HL-60 (cell line): ENCODE data around the gene HOXC12.

Source experiments
- DNase-seq, 2 experiments: peaks; one replicate each; pipeline ENCODE4 v3.0.0-alpha.2; 2010 to 2020; ENCODE audit warnings: low read depth in 1 of 2, low spot score in 1 of 2
- H3K27ac ChIP-seq: fragments of 250-450 bp; sonication (Bioruptor Pico); replicated peaks from 2 replicates; pipeline ENCODE4 v1.5.1; 2020; ENCODE audit warnings: mild to moderate bottlenecking, moderate library complexity
- H3K27me3 ChIP-seq: fragments of 250-450 bp; sonication (Bioruptor Pico); 2 replicates; pipeline ENCODE4 v1.5.1; 2021; ENCODE audit warnings: mild to moderate bottlenecking, moderate library complexity; ENCODE audit not compliant: insufficient read depth, poor library complexity, severe bottlenecking
- H3K4me3 ChIP-seq: replicated peaks from 2 replicates; pipeline ENCODE4 v1.5.1; 2011; ENCODE audit warnings: mild to moderate bottlenecking, control low read depth, low read length; ENCODE audit not compliant: insufficient read depth
- CTCF ChIP-seq: IDR thresholded peaks from one replicate; pipeline ENCODE4 v1.5.1; 2011; ENCODE audit warnings: low read length, control low read depth, inconsistent platforms; ENCODE audit not compliant: insufficient read depth
- GABPA ChIP-seq: IDR thresholded peaks from 2 replicates; pipeline ENCODE4 v1.6.1; 2012; ENCODE audit warnings: low read depth
- POLR2AphosphoS5 ChIP-seq: IDR thresholded peaks from 2 replicates; pipeline ENCODE4 v1.6.1; 2012; ENCODE audit warnings: low read depth
- REST ChIP-seq: IDR thresholded peaks from 2 replicates; pipeline ENCODE4 v1.6.1; 2012; ENCODE audit warnings: low read depth; ENCODE audit not compliant: insufficient replicate concordance
- SPI1 ChIP-seq: IDR thresholded peaks from 2 replicates; pipeline ENCODE4 v1.6.1; 2012; ENCODE audit warnings: low read depth, mild to moderate bottlenecking, borderline replicate concordance

HOXC12 gene

GRCh38 chr12:53924521-53925405 lies 29.9 kb upstream of the HOXC12 start:
- H3K27ac ChIP-seq: no peak overlapping the region
- peaks cover 73% of the 10 kb centered on the region for H3K27me3 ChIP-seq
- TF ChIP-seq POLR2AphosphoS5: no peak
- no peak for TF ChIP-seq SPI1
- no peak for TF ChIP-seq GABPA
- TF ChIP-seq REST: no peak
- TF ChIP-seq CTCF: no peak
- no peak overlapping the region for H3K4me3 ChIP-seq
- DNase-seq: no peak

GRCh38 chr12:53927220-53928029 lies 27.3 kb upstream of the HOXC12 start:
- no peak overlapping the region for H3K4me3 ChIP-seq
- DNase-seq: no peak
- H3K27me3 ChIP-seq: peaks cover 87% of the 10 kb centered on the region
- no peak overlapping the region for H3K27ac ChIP-seq
- TF ChIP-seq POLR2AphosphoS5 (no peak), REST (no peak), SPI1 (no peak), CTCF (no peak), GABPA (no peak)

GRCh38 chr12:53928054-53928835 lies 26.5 kb upstream of the HOXC12 start:
- no peak overlapping the region for H3K4me3 ChIP-seq
- peaks cover 90% of the 10 kb centered on the region for H3K27me3 ChIP-seq
- TF ChIP-seq SPI1 (no peak), REST (no peak), CTCF (no peak), POLR2AphosphoS5 (no peak), GABPA (no peak)
- no peak overlapping the region for H3K27ac ChIP-seq
- DNase-seq: no peak
